Neural crest cell (in vitro differentiated cells): ENCODE results near the gene ADAMTS1. TPM values are rescaled to one million over a fixed set of nuclear protein-coding genes. Genes with fewer than 3 reads are reported as not detected.

Experiments
- DNase-seq: peaks from one replicate; pipeline ENCODE4 v3.0.0; 2021; ENCODE audit warnings: low read depth, mixed read lengths, low spot score
- H3K27ac Mint-ChIP-seq: one replicate; pipeline ENCODE4 v1.8.0; 2021; ENCODE audit warnings: mild to moderate bottlenecking, mixed read lengths; ENCODE audit not compliant: unreplicated experiment
- H3K27me3 Mint-ChIP-seq: 2 replicates; pipeline ENCODE4 v1.8.0; 2021; ENCODE audit warnings: low read depth, mild to moderate bottlenecking, mixed read lengths
- H3K36me3 Mint-ChIP-seq: 2 replicates; pipeline ENCODE4 v1.8.0; 2021; ENCODE audit warnings: low read depth, mild to moderate bottlenecking, mixed read lengths
- H3K4me1 Mint-ChIP-seq: 2 replicates; pipeline ENCODE4 v1.8.0; 2021; ENCODE audit warnings: mixed read lengths
- H3K4me3 Mint-ChIP-seq: one replicate; pipeline ENCODE4 v1.8.0; 2021; ENCODE audit warnings: mild to moderate bottlenecking, mixed read lengths
- H3K9me3 Mint-ChIP-seq: 2 replicates; pipeline ENCODE4 v1.8.0; 2021; ENCODE audit warnings: mixed read lengths
- CTCF ChIP-seq: fragments of 200-600 bp; sonication (generic); conservative IDR thresholded peaks from 2 replicates; pipeline ENCODE4 v1.5.0; 2021; ENCODE audit warnings: antibody characterized with exemption, mild to moderate bottlenecking
- total RNA-seq: library from RNA; stranded (reverse); gene quantifications from 2 replicates; pipeline ENCODE4 v1.2.1, GENCODE V29; 2021

ADAMTS1 gene
- total RNA-seq, 1 donor from 2014 or later: 31.9 TPM

DNA sequence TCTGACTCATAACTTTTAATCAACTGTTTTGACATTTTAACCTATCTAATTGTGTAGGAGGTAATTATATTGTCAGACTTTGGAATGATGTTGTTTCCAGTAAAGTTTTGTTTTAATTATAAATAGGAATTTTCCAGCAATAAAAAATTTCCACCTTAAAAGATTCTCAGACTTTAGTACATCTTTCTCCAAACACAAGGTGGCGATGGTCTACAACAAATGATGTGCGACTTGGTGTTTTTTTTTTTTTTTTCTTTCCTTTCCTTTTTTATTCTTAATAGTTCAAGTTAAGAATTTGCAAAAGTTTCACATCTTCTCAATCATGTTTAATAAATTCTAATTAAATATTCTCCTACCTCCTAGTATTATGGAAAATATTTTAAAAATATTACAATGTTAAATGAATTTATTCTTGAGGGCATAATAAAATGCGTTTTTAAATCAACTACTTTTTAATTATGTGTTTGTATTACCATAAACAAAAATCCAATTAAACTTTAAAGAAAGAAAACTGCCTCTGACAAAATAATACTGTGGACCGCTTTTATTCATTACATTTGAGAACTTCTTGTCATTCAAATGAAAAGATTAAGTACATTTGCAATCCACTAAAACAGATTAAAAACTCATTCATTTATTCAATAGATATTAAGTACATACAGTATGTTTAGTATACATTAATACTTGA lies 4.4 kb upstream of the ADAMTS1 start:
- H3K4me3 Mint-ChIP-seq: peak overlapping the region; percentile 72

DNA sequence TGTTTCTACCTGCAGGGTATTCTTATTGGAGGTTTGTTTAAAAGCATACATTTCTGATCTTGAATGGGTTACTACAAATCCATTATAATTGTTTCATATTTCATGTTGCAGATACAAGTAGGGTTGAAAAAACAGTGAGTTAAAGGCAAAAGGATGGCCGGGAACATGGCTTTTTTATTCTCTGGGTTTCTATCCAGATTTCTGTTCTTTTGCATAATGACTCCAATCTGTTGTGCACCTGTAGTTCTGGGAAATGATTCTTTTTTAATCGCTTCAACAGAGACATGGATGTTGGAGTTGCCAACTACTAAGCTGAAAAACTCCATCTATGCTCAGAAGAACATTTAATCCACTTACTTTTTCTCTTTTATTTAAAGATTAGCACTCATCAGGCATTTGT lies 2.7 kb upstream of the ADAMTS1 start:
- Mint-ChIP-seq H3K4me1 (peaks cover 59% of the 10 kb centered on the region), H3K4me3 (peak overlapping the region; percentile 69), H3K36me3 (no peaks in the 10 kb centered on the region), H3K9me3 (no peaks in the 10 kb centered on the region), H3K27me3 (peaks cover 6% of the 10 kb centered on the region), H3K27ac (no peak overlapping the region)
- no peak for TF ChIP-seq CTCF
- no peak for DNase-seq

More for the DNA sequence above, 4.4 kb upstream of the ADAMTS1 start:
- no peak for DNase-seq
- no peaks in the 10 kb centered on the region for H3K9me3 Mint-ChIP-seq
- peaks cover 3% of the 10 kb centered on the region for H3K27me3 Mint-ChIP-seq
- no peaks in the 10 kb centered on the region for H3K36me3 Mint-ChIP-seq
- H3K4me1 Mint-ChIP-seq: peaks cover 48% of the 10 kb centered on the region
- H3K27ac Mint-ChIP-seq: no peak overlapping the region
- TF ChIP-seq CTCF: peak; percentile 79

GRCh38 chr21:26847002-26847401 lies 1.8 kb upstream of the ADAMTS1 start:
- no peak for DNase-seq
- Mint-ChIP-seq H3K9me3 (no peaks in the 10 kb centered on the region), H3K27ac (no peak overlapping the region), H3K27me3 (peaks cover 6% of the 10 kb centered on the region), H3K4me3 (peak overlapping the region; percentile 96), H3K4me1 (peaks cover 63% of the 10 kb centered on the region), H3K36me3 (peaks cover 5% of the 10 kb centered on the region)
- TF ChIP-seq CTCF: no peak

GRCh38 chr21:26846036-26846931 lies 1.1 kb upstream of the ADAMTS1 start:
- peaks cover 7% of the 10 kb centered on the region for H3K36me3 Mint-ChIP-seq
- H3K9me3 Mint-ChIP-seq: no peaks in the 10 kb centered on the region
- DNase-seq: peak; percentile 61
- peak; percentile 49 for TF ChIP-seq CTCF
- H3K4me1 Mint-ChIP-seq: peaks cover 63% of the 10 kb centered on the region
- H3K27ac Mint-ChIP-seq: peak overlapping the region; percentile 99
- peaks cover 6% of the 10 kb centered on the region for H3K27me3 Mint-ChIP-seq
- peak overlapping the region; percentile 96 for H3K4me3 Mint-ChIP-seq

DNA sequence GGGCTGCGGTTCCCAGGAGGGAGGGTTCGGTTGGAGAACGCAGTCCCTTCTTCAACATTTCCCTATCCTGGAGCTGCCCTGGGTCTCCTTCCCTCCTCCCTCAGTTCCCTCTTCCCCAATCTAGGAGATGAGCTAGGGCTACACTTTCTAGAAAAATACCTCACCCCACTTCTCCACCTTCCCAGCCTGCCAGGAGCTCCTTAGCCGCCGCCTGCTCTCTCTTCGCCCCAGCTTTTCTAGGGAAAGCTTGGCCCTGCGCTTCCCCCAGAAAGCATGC lies 488 bp upstream of the ADAMTS1 start:
- Mint-ChIP-seq H3K9me3 (no peaks in the 10 kb centered on the region), H3K27ac (peak overlapping the region; percentile 99)

More for the DNA sequence above, 488 bp upstream of the ADAMTS1 start:
- TF ChIP-seq CTCF: no peak
- H3K36me3 Mint-ChIP-seq: peaks cover 11% of the 10 kb centered on the region
- peaks cover 6% of the 10 kb centered on the region for H3K27me3 Mint-ChIP-seq
- no peak for DNase-seq
- H3K4me3 Mint-ChIP-seq: peak overlapping the region; percentile 96
- peaks cover 61% of the 10 kb centered on the region for H3K4me1 Mint-ChIP-seq
